Ovary (tissue), 9 donors: ENCODE data around the gene ALLC. TPM values are rescaled to one million over a fixed set of nuclear protein-coding genes. Genes with fewer than 3 reads are reported as not detected.

ENCODE experiments used
- DNase-seq, 5 donors: peaks; one replicate each; pipeline ENCODE4 v3.0.0-alpha.2; 2019 to 2020
- H3K27ac ChIP-seq, 2 donors: fragments of 200-600 bp; one replicate each; pipeline versions ENCODE4 v1.5.1 to v1.8.0; 2019 to 2022
- H3K27me3 ChIP-seq: fragments of 200-600 bp; one replicate; pipeline ENCODE4 v1.8.0; 2022
- H3K36me3 ChIP-seq: fragments of 200-600 bp; sonication (generic); one replicate; pipeline ENCODE4 v1.5.1; 2019
- H3K4me1 ChIP-seq: one replicate; pipeline ENCODE4 v1.8.1; 2013; ENCODE audit warnings: mild to moderate bottlenecking, moderate library complexity; ENCODE audit not compliant: insufficient read depth
- H3K4me3 ChIP-seq: fragments of 200-600 bp; sonication (generic); one replicate; pipeline ENCODE4 v1.5.1; 2017
- H3K9me3 ChIP-seq, 2 donors: fragments of 200-600 bp in 1 of 2; sonication (generic) in 1 of 2; one replicate each; pipeline versions ENCODE4 v1.5.1 to v1.8.1; 2013 to 2019; ENCODE audit warnings: mild to moderate bottlenecking in 1 of 2, moderate library complexity in 1 of 2
- CTCF ChIP-seq, 3 donors: fragments of 450-650 bp in 2 of 3; fragments of 200-600 bp in 1 of 3; IDR thresholded peaks; one replicate each; pipeline versions ENCODE4 v1.5.1 to v1.8.0; 2016 to 2022; ENCODE audit warnings: antibody characterized with exemption in 3 of 3, mild to moderate bottlenecking in 1 of 3
- EP300 ChIP-seq: sonication (generic); formaldehyde crosslinking; IDR thresholded peaks from one replicate; pipeline ENCODE4 v1.6.1; 2017; ENCODE audit warnings: antibody characterized with exemption
- POLR2A ChIP-seq: fragments of 450-650 bp; IDR thresholded peaks from one replicate; pipeline ENCODE4 v1.6.1; 2017; ENCODE audit warnings: antibody characterized with exemption, mild to moderate bottlenecking, moderate library complexity
- WGBS, 3 donors: extraction: QIAGEN DNeasy Blood & Tissue Kit in 1 of 3; methylation state at CpG; one replicate each; pipeline versions ENCODE4 v1.1.5 to v1.1.7; 2013 to 2017; 5-methylcytosine and 5-hydroxymethylcytosine counted together
- intact Hi-C, 4 donors: fragments of 100-400 bp; cut with DNase I; formaldehyde crosslinking; loops; one replicate each; pipeline versions ENCODE4 v1.11.0 to v1.15.1; 2022 to 2023
- polyA plus RNA-seq, 2 donors: library from polyadenylated mRNA; stranded (reverse); fragments of 200-250 nt in 1 of 2; fragments of 350-450 nt in 1 of 2; fragmentation: Illumina TruSeq in 1 of 2; extraction: RNeasy Lipid Tissue Mini Kit (QIAGEN cat#74804) in 1 of 2; gene quantifications; one replicate each; pipeline ENCODE4 v1.2.3, GENCODE V29; 2013 to 2014
- total RNA-seq, 7 donors: library from RNA; depleted of rRNA in 2 of 7; stranded (reverse); fragments of >200 nt in 2 of 7; fragmentation: NEBNext Ultra II Directional in 3 of 7; extraction: Animal tissue kit (Norgen Biotek cat#: 25700) in 3 of 7; gene quantifications; one replicate each; pipeline versions ENCODE4 v1.1.0 to v1.2.4, GENCODE V29; 2016 to 2023
- donor health status: DM: no; HTN: no; CAD: no; lungs with moderate emphysema.
- donor health status: DM: no; HTN: no; CAD: no.
- donor health status: Bipolar disorder and iron deficiency.
- donor health status: DM: yes; HTN: yes; CAD: no.
- donor health status: DM: no; HTN: no; CAD: no.
- donor health status: DM: yes; HTN: yes; CAD: no.

The ALLC gene
- total and polyA plus RNA-seq, 9 donors: 0.20 to 1.2 (median 0.76) TPM; not detected in 5

DNA sequence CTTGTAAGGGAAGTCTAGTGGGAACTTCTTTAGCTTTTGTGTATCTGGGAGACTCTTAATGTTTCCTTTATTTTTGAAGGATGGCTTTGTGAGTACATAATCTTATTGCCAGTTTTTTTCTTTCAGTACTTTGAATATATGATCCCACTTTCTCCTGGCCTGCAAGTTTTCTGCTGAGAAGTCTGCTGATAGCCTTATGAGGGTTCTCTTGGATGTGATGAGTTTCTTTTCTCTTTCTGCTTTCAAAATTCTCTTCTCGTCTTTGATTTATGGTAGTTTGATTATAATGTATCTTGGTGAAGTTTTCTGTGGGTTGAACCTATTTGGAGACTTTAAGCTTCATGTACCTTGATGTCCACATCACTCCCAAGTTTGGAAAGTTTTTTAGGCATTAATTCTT lies 35.0 kb upstream of the ALLC start:
- H3K36me3 ChIP-seq: no peaks in the 10 kb centered on the region

DNA sequence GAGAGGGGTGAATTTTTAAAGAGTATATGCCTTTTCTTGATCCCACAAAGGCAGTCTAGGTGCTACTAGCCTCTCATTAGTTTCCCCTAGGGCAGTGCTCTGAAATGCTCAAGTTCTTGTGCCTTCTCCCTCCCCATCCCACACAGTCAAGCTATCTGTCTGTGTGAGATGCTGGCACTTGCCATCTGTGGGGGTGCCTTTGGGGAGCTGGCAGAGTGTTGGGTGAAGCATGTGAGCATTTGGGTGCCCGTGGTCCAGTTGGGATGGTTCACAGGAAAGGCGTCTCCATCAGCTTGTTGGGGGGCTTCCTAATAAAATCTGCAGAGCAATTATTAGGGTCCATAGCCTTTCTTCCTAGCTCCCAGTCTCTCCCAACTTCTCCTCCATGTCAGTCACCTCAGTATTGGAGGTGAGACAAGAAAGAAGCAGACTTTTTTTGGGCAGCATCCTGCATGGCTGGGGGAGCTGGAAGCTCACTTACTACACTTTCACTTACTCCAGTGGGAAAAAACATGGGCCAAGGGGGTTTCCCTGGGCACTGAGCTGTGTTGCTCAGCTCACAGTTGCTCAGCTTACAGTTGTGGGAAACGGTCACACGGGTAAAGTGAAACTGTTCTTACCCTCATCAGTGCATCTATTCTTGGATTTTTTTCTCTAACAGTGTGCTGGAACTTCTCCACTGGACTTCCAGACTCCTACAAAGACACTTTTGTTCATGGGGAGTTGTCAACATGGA lies 33.8 kb upstream of the ALLC start:
- WGBS, 3 donors: 85 to 97% (median 91%) methylated on average over 4 of the region's 4 CpGs
- TF ChIP-seq EP300 (no peak), CTCF (IDR thresholded peaks at IDR 0.05) (no peak), POLR2A (no peak)
- Histone ChIP-seq H3K36me3 (no peaks in the 10 kb centered on the region), H3K27me3 (no peaks in the 10 kb centered on the region), H3K27ac (no peak overlapping the region), H3K9me3 (no peaks in the 10 kb centered on the region), H3K4me1 (peaks cover 30% of the 10 kb centered on the region), H3K4me3 (no peak overlapping the region)
- peak in 4 of 5 donors; percentile 4 to 19 (median 8) for DNase-seq
- intact Hi-C loops: no loop called here

More for the DNA sequence above, 35.0 kb upstream of the ALLC start:
- no peak overlapping the region for H3K4me3 ChIP-seq
- H3K27me3 ChIP-seq: no peaks in the 10 kb centered on the region
- peaks cover 19% of the 10 kb centered on the region for H3K4me1 ChIP-seq
- DNase-seq: no peak
- no peak overlapping the region for H3K27ac ChIP-seq
- WGBS, 3 donors: 46 to 96% (median 93%) methylated on average over 1 of the region's 1 CpG
- TF ChIP-seq POLR2A (no peak), CTCF (IDR thresholded peaks at IDR 0.05) (no peak), EP300 (no peak)
- intact Hi-C loops: no loop called here
- H3K9me3 ChIP-seq: no peaks in the 10 kb centered on the region

- Histone ChIP-seq H3K36me3 (no peaks in the 10 kb centered on the region), H3K27ac (no peak overlapping the region), H3K4me1 (peaks cover 33% of the 10 kb centered on the region), H3K9me3 (no peaks in the 10 kb centered on the region), H3K27me3 (no peaks in the 10 kb centered on the region), H3K4me3 (no peak overlapping the region)
- peak in 3 of 5 donors; percentile 13 to 33 (median 16) for DNase-seq
- WGBS, 3 donors: 92 to 97% (median 96%) methylated on average over 8 of the region's 8 CpGs
- intact Hi-C loops: no loop called here
- TF ChIP-seq EP300: no peak
- no peak for TF ChIP-seq POLR2A
- TF ChIP-seq CTCF (IDR thresholded peaks at IDR 0.05): no peak
Measured at GRCh38 chr2:3625186-3625585, 32.8 kb upstream of the ALLC start.

DNA sequence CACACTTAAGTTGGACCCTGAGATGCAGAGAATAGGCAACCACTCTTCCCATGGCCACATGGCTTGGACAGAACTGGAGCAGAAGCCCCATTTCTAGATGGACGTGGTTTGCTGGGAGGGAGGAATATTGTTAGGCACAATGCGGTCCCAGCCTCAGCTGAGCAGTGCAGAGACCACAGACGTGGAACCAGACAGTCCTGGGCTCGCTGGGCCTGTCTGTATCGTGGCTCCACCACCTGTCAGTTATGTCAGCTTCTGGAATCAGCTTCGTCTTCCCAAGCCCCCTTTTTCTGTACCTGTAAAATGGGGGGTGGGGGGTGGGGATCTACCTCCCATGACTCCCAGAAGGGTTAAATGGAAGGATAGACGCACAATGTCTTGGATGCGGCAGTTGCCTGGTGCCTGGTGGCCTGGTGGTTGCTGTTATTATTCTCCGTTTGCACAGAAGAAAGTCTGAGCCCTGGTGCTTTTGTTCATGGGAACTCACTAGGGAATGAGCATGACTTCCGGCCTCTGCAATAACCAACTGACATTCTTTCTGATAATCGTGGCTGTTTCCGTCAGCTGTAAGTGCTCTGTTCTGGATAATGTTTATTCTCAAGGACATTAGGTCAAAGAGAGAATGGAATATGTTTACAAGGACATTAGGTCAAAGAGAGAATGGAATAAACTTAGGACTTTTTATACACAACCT lies 31.7 kb upstream of the ALLC start:
- TF ChIP-seq EP300 (no peak), CTCF (IDR thresholded peaks at IDR 0.05) (no peak), POLR2A (no peak)
- no peaks in the 10 kb centered on the region for H3K9me3 ChIP-seq
- intact Hi-C loops: no loop called here
- peak overlapping the region in 1 of 2 donors; percentile 54 for H3K27ac ChIP-seq
- H3K36me3 ChIP-seq: no peaks in the 10 kb centered on the region
- H3K27me3 ChIP-seq: no peaks in the 10 kb centered on the region
- 40 to 54% (median 44%) methylated on average over 12 of the region's 12 CpGs for WGBS, 3 donors
- no peak overlapping the region for H3K4me3 ChIP-seq
- peaks cover 36% of the 10 kb centered on the region for H3K4me1 ChIP-seq
- DNase-seq: peak in 3 of 5 donors; percentile 18 to 39 (median 21)
